Activated CD8-positive, alpha-beta memory T cell treated with anti-CD3 and anti-CD28 coated beads, Interleukin-2, amount 50 U/mL, for 48 hours (primary cell): ENCODE results near the gene IMPA2.
"Not testable (repeated sequence)": the region's sequence is repeated elsewhere in the genome, so short reads cannot be mapped to it uniquely, and the experiment has no call there.

Experiments
- DNase-seq: peaks from one replicate; pipeline ENCODE4 v3.0.0-alpha.2; 2020

The IMPA2 gene

DNA sequence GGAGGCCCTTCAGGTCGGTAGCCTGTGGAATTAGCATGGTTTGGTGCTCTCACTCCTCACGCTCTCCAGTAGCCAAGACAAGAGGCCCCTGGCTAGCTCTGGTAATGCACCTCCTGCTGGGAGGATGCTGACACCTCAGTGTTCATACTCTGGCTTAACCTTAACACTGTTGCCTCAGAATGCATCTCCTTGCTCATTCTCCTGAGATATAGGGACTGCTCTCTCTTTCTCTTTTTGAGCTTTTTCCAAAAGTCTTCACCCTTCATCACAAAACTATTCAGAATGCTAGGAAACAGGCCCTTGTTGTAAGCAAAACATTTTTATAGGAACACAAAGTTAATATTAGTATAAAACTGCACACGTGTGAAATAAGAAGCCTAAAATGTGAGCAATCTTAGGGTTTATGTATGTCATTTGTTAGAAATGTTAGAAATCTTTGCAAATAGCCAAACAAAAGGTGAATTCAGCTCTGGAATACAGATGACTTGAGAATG lies 17.3 kb upstream of the IMPA2 start:
- DNase-seq, result no peak

DNA sequence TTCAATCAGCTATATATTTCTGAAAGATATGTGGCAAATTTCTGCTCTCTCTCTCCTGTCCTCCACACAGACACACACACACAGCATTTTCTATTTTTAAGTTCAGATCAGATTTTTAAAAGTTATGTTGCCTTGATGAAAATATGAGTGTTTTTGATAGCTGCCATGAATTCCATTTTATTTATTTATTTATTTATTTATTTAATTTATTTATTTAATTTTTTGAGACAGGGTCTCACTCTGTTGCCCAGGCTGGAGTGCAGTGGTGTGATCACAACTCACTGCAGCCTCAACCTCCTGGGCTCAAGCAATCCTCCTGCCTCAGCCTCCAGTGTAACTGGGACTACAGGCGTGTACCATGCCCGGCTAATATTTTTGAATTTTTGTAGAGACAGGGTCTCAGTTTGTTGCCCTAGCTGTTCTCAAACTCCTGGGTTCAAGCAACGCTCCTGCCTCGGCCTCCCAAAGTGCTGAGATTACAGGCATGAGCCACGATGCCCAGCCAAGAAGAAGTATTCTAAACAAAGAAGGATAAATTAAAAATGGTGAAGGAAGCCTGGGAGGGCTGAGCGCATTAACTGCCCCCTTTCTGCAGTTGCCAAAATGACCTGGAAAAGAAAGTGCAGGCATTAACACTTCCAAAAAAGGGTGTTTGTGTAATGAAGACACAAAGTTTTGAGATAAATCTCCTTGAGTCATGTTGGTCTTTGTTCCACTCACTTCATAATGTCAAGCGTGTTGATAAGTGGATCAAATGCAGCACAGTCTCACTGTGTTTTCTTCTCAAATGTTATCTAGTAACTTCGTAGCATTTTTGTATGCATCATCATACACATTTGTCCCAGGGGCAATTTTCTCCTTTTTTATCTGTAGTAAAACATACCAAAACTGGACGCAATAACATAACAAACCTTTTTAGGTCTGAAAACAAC lies 11.1 kb upstream of the IMPA2 start:
- DNase-seq, result no peak

DNA sequence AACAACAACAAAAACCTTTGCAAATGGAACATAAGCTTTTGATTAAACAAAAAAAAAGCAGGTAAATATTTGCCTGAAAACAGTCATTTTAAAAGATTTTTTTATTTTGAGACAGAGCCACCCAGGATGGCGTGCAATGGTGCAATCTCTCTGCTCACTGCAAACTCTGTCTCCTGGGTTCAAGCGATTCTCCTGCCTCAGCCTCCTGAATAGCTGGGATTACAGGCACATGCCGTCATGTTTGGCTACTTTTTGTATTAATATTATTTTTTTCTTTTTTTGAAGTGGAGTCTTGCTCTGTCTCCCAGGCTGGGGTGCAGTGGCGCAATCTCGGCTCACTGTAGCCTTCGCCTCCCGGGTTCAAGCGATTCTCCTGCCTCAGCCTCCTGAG lies 10.5 kb upstream of the IMPA2 start:
- not testable (repeated sequence) for DNase-seq

DNA sequence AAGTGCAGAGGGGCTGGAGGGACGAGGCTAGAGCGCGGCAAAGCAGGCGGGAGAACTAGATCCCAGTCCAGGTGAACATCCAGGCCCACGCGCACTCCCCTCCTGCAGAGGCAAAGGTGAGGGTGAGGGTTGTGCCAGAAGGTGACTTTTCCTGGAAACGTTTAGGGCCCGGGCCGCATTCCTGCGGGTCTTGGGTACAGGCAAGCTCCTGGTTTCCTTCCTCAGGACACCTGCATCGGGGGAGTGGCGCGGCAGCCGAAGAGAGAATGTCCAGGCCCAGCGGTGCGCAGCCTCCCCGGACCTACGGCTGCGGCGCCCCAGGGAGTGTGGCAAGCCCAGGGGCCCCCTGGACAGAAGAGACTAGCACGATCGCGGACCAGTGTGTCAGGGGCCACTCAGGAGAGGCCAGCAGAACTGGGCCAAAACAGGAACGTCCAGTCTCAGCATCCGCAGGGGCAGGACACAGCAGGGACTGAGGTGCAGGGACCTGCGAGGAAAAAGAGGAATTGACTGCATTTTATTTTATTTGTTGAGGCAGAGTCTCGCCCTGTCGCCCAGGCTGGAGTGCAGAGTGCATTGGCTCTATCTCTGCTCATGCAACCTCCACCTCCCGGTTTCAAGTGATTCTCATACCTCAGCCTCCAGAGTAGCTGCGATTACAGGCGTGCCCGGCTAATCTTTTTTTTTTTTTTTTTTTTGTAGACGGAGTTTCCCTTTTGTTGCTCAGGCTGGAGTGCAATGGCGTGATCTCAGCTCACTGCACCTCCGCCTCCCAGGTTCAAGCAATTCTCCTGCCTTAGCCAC lies 8.7 kb upstream of the IMPA2 start:
- DNase-seq, result no peak

DNA sequence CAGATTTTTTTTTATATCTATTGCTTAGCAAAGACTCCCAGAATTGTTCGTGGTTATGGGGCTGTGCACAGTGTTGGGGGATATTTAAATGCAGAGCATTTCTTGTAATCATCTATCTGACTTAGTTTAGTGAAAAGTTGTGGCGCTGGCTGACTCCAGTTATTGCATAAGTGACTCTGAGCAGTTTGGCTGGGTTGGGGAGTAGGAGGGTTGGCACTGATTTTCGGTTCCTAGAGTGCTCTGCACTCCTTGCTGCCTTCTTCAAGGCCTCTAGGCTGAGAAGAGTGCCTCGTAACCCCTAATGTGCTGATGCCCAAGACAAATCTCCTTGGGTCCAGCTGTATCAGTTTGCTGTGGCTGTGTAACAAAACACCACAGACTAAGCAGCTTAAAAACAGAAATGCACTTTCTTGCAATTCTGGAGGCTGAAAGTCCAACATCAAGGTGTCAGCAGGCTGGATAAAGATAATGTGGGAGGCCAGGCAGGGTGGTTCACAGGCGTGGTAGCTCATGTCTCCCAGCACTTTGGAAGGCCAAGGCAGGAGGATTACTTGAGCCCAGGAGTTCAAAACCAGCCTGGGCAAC lies 6.5 kb upstream of the IMPA2 start:
- no peak for DNase-seq

DNA sequence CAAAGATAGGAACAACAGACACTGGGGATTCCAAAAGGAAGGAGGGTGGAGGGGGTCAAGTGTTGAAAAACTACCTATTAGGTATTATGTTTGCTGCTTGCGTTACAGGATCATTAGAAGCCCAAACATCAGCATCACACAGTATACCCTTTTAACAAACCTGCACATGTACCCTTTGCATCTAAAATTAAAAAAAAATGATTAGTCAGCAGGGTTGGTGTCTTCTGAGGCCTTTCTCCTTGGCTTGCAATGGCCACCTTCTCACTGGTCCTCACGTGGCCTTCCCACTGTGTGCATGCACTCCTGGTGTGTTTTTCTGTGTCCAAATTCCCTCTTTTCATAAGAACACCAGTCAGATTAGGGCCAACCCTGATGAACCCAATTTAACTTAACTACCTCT lies 5.6 kb upstream of the IMPA2 start:
- DNase-seq, result no peak

DNA sequence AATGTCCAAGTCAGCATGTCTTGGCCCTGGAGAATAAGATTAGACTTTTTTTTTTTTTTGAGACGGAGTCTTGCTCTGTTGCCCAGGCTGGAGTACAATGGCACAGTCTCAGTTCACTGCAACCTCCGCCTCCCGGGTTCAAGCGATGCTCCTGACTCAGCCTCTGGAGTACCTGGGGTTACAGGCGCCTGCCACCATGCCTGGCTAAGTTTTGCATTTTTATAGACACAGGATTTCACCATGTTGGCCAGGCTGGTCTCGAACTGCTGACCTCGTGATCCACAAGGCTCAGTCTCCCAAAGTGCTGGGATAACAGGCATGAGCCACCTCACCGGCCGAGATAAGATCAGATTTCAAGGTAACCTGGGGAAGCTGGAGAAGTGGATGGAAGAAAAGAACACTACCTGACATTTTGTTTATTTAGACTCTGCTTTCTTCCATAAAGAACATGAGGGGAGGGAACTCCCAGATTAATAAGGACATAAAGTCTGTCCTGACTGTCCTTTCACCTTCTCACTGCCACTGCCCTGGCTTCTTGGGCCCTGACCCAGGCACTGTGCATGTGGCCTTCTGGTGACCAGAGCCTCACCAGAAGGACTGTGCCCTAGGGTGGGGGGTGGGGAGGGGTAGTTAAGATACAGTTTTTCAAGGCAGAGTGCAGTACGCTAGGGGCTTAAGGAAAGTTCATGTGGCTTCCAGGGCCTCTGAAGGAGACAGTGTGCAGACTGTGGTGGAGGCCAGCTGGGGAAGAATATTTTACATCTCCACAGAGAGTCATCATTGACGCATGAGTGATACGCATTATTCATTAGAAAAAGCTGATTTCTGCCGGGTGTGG lies 4.8 kb upstream of the IMPA2 start:
- DNase-seq, result no peak

DNA sequence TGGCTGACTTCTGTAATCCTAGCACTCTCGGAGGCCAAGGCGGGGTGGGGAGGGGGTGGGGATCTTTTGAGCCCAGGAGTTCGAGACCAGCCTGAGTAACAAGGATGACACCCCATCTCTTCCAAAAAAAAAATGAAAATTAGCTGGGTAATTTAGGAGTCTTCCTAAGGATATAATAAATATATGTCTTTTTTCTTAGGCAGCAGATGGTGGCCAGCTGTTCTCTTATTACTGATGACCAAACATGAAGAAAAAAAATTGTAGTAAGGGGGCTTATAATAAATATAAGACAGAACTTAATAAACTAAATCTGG lies 4.2 kb upstream of the IMPA2 start:
- DNase-seq, result no peak

DNA sequence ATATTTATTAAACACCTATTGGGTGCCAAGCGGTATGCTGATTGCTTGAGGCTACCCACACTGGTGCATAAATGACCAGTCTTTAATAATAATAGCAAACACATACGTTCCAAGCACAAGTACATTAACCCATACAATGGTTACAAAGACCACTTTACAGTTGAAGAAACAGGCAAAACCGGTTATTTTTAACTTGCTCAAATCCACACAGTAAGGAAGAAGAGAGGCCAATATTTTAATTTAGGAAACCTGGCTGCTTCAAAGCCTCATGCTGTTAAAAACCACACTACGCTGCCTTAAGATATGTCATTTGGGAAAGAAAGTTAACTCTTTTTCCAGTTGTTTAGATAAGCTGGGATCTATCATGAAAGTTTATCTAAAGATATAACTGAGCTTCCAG lies 2.4 kb upstream of the IMPA2 start:
- DNase-seq, result no peak

DNA sequence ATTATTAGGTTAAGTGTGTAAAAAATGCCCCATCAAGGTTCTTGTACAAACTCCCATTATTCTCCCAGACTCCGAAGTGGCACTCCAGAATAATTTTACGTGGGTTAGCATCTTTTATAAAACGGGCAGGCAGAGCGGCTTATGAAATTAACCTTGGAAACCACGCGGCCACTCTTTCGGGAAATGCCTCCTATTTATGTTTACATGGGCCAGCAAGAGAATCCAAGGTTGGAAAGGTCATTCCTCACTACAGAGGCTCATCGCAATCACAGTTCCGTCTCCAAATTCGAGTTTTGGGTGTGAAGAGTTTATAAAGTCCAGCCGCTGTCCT lies 1.2 kb upstream of the IMPA2 start:
- DNase-seq, result no peak

DNA sequence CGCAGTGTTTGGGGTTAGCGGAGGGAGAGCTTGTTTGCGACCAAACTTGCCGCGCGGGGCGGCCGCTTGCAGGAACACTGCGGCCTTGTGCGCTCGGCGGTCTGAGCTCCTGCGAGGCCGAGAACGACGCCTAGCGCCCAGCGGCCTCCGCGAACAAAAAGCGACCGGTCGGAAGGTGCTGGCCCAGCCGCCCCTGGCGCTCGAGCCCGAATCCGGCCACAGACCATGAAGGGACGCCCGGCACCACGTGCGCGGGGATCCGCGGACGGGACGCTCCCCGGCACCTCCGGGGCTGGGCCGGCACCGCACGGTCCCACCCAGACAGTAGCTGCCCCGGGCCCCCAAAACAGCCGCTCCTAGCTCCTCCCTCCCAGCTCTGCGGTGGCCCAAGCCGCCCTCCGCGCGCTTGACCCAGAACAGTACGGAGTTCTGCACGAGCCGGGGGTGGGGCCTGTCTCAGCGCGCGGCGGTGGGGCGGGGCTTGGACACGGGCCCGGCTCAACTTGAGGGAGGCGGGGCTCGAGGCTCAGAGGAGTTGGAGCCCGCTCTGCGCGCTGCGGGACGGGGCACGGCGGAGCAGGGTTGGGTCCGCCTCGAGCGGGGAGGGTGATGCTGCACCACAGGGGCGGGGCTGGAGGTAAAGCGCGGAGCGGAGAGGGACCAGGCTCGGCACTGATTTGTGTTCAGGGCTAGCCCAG lies 664 bp upstream of the IMPA2 start:
- peak; percentile 97 for DNase-seq

DNA sequence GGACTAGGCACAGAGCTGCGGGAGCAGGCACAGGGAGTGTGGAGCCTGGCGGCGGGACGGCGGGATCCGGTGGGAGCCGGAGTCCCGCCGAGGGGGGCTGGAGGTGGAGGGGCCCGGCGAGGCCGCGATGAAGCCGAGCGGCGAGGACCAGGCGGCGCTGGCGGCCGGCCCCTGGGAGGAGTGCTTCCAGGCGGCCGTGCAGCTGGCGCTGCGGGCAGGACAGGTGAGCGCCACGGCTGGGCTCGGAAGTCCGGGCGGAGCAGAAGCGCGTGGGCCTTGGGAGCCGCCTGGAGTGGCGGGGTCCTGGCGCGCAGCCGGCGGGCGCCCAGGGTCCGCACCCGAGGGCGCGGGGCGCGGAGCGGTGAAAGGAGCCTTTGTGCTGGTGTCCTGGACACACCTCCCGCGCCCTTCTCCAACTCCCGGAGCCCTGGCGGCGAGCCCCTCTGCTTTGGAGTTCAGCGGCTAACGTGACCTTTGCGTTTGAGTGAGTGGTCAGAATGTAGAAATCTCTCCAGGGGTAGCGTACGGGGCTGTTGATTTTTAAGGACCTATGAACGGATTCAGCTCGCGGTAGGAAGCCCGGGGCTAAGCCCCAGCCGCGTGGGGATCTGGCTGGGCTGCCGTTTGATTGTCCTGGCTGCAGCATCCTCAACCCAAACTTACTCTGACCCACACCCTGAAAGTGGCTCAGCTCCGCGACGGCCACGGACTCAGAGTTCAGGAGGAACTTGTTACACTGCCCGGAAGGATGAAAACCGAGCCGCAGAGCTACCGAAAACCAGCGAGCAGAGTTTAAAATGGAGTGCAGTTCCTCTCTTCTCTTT lies 448 bp downstream of the IMPA2 start:
- peak; percentile 68 for DNase-seq

DNA sequence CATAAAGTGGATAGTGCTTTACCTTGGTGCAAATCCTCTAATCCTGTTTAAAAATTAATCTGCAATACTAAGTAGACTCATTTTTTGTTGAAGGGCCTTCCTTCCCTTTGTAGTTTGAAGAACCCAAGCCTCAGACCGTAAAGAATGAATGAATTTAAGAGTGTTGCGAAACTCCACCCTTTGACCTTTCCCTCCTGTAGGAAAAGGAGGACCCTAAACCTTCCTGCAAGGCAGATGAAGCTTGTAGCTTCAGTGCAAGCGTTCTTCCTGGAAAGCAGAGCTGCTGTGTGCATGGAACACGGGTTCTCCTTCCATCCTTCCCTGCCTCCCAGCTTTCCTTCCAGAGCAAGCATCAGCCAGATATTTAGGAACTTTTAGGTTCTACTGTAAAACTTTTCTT lies 1.7 kb downstream of the IMPA2 start:
- no peak for DNase-seq

DNA sequence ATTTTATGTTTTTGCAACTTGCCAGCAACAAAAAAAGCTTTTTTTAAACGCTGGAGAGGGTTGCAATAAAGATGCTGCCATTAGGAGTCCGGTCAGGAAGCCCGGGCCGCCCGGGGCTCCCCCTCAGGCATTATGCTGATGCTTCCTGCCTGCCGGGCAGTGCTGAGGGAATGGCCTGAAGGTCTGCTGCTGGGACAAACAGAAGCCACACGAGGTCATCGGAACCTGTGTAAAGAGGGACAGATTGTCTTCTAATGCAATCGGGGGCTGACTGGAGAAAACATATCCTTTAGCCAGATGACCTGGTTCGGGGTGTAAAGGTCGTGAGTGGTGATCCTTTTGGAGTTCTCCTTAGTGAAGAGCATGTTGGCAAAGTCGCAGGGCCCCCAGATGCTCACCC lies 2.3 kb downstream of the IMPA2 start:
- no peak for DNase-seq

DNA sequence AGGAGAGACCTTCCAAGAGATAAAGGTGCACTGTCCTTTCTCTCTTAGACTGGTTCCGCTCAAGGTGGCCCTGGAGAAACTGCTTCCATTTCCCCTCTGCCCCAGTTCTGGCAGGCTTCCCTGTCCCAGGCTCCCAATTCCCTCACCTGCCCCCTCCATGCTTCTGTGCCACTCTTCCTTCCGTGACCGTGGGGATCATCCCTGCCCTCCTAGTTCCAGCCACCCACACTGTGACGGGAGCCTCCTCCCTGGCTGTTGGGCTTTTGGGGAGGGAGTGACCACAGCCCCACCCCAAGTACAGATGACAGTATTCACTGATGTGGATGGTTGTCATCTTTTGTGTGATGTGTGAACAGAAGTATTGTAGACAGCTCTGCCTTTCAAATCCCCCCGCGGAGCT lies 2.8 kb downstream of the IMPA2 start:
- no peak for DNase-seq

DNA sequence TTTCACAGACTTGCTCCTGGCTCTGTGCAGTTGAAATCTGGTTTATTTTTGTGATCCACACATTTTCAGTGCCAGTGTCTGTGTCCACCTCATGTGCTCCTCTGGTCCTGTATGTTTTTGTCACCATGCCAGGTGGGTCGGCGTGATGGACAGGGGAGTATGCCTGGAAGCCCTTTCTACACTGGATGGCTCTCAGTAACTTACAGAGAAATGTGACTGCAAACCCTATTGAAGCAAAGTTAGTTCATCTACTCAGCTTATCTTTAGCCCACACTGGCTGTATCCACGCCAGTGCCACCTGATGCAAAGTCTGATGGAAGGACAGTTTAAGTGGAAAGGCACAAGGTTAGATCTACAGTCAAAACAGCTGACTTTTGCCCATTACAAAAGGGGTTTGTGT lies 4.3 kb downstream of the IMPA2 start:
- no peak for DNase-seq

DNA sequence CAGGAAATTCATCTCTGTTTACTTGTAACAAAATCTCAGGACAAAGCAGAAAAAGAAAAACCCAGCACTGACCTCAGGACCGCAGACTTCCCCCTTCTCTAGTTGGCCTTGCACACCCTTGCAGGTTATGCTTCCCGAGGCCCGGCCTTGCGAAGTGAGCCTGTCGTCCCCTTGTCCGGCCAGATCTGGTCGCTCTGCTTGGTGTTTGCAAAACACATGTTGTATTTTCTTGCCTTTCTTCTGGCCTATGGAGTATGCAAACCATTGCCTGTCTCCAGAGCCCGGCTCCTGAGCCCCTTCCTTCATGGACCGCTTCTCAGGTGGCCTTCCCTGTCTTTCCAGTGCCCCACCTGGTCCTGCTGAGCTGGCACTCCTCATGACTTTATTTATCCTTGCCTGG lies 4.8 kb downstream of the IMPA2 start:
- no peak for DNase-seq

DNA sequence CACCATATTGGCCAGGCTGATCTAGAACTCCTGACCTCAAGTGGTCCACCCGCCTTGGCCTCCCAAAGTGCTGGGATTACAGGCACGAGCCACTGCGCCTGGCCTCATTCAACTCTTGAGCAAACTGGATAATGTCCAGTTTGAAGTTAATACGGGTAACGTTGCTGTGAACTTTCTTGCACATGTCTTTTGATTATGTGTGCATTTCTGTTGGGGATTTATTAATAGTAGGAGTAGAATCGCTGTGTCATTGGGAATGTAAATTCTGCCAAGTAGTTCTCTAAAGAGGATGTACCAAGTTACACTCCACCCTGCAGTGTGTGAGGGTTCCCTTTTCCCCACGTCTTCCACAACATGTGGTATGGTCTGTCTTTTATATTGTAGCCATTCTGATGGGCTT lies 6.2 kb downstream of the IMPA2 start:
- DNase-seq, result no peak

DNA sequence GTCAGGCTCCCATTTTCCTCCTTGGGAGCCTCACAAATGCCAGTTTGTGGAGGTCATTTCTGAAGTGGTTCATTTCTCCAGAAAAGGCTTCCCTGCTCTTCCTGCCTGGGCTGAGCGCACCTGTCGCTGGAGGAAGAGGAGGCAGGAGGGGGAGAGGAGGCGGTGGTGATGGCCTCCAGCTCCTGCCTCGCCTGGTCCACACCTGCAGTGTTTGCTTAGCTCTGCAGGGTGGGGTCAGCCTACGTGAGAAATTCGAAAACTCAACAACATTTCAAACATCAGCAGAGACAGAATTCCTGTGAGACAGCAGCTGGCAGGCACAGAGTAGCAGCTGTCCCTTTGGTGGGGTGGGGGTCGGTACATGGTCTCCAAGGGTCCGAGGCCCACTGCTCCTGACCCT lies 7.9 kb downstream of the IMPA2 start:
- no peak for DNase-seq

DNA sequence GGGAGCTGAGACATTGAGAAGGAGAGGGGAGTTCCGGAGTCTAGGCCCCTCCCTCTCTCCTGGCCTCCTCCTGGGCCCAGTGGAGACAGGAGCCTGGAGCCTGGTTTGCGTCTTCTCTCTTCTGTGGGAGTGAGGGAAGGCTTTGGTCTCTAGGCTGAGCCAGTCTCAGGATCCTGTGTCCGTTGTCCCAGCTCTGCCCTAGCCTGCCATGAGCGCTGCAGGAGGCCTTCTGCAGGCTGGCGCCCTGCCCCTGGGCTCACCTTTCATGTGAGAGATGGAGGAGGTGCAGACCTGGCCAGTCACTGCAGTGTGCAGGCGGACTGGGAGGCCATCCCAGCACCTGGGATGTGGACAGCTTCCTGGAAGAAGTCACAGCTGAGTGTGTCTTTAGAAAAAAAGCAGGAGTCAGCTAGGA lies 8.7 kb downstream of the IMPA2 start:
- no peak for DNase-seq

DNA sequence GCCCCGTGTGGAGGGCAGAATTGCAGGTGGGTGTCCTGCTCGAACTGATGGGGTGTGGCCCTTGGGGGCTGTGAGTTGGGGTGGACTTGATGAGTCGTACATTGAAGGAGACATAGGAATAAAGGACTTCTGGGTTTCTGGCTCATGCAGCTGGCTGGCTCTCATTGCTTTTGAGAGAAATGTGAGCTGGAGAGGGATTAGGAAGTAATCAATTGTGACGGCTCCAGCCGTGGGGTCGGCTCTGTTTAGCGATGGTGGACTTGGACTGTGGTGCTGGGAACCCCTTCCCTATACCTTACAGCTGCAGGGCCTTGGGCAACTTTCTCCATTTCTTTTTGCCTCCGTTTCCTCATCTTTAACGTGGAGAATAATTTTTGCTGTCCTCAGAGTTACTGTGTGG lies 9.2 kb downstream of the IMPA2 start:
- DNase-seq, result no peak
